CD4-positive, alpha-beta memory T cell (primary cell): ENCODE data around the gene MAFG. TPM values are rescaled to one million over a fixed set of nuclear protein-coding genes. Genes with fewer than 3 reads are reported as not detected.

Experiments
- CTCF ChIA-PET: fragments of 350-600 bp; sonication (Branson Sonifier 250); formaldehyde crosslinking; loops from one replicate; lab custom pipeline; 2021; ENCODE audit warnings: inconsistent platforms; ENCODE audit not compliant: partially characterized antibody; lab: Charles Lee
- POLR2A ChIA-PET: fragments of 350-600 bp; sonication (Branson Sonifier 250); formaldehyde crosslinking; loops from one replicate; lab custom pipeline; 2021; ENCODE audit not compliant: partially characterized antibody; lab: Charles Lee
- DNase-seq, 5 donors: peaks; one replicate each; pipeline versions ENCODE4 v3.0.0 to v3.0.0-alpha.2; 2020 to 2022; ENCODE audit warnings: mixed read lengths in 1 of 5
- H3K27ac ChIP-seq: one replicate; pipeline ENCODE4 v1.7.0; 2013; ENCODE audit warnings: low read depth, low read length
- H3K27me3 ChIP-seq: 2 replicates; pipeline ENCODE4 v1.7.0; 2013; ENCODE audit warnings: mild to moderate bottlenecking, low read length, moderate library complexity; ENCODE audit not compliant: insufficient read depth
- H3K36me3 ChIP-seq: 2 replicates; pipeline ENCODE4 v1.7.0; 2013; ENCODE audit warnings: mild to moderate bottlenecking, low read length, moderate library complexity; ENCODE audit not compliant: insufficient read depth
- H3K4me1 ChIP-seq: 2 replicates; pipeline ENCODE4 v1.7.0; 2013; ENCODE audit warnings: mild to moderate bottlenecking, low read length, moderate library complexity; ENCODE audit not compliant: insufficient read depth
- H3K4me3 ChIP-seq, 2 donors: one replicate each; pipeline ENCODE4 v1.7.0; 2013; ENCODE audit warnings: low read length in 2 of 2, mild to moderate bottlenecking in 1 of 2
- H3K9me3 ChIP-seq, 2 donors: one replicate each; pipeline ENCODE4 v1.7.0; 2013; ENCODE audit warnings: low read length in 2 of 2, control low read depth in 1 of 2; ENCODE audit not compliant: control insufficient read depth in 1 of 2
- H3K27ac Mint-ChIP-seq, 7 donors: one replicate each; pipeline ENCODE4 v1.8.0; 2020 to 2021; ENCODE audit warnings: mixed read lengths in 7 of 7, mild to moderate bottlenecking in 6 of 7, inconsistent platforms in 3 of 7, moderate library complexity in 3 of 7
- H3K27me3 Mint-ChIP-seq, 2 donors: one replicate each; pipeline ENCODE4 v1.8.0; 2020 to 2021; ENCODE audit warnings: mixed read lengths in 2 of 2
- H3K36me3 Mint-ChIP-seq, 2 donors: one replicate each; pipeline ENCODE4 v1.8.0; 2020 to 2021; ENCODE audit warnings: mixed read lengths in 2 of 2, inconsistent platforms in 1 of 2, mild to moderate bottlenecking in 1 of 2
- H3K4me1 Mint-ChIP-seq, 4 donors: one replicate each; pipeline ENCODE4 v1.8.0; 2020 to 2021; ENCODE audit warnings: mixed read lengths in 4 of 4, mild to moderate bottlenecking in 1 of 4
- H3K4me3 Mint-ChIP-seq, 8 donors: one replicate each; pipeline ENCODE4 v1.8.0; 2020 to 2021; ENCODE audit warnings: mixed read lengths in 8 of 8, mild to moderate bottlenecking in 7 of 8, moderate library complexity in 6 of 8, inconsistent platforms in 3 of 8
- H3K9me3 Mint-ChIP-seq, 8 donors: one replicate each; pipeline ENCODE4 v1.8.0; 2020 to 2021; ENCODE audit warnings: mixed read lengths in 8 of 8, mild to moderate bottlenecking in 5 of 8, inconsistent platforms in 3 of 8, moderate library complexity in 1 of 8
- intact Hi-C: fragments of 100-400 bp; cut with micrococcal nuclease; formaldehyde crosslinking; loops from one replicate; pipeline ENCODE4 v1.15.1; 2023
- polyA plus RNA-seq, 2 donors: library from polyadenylated mRNA; unstranded; fragments of 300-500 nt; fragmentation: Illumina TruSeq; gene quantifications; one replicate each; pipeline ENCODE4 v1.2.3, GENCODE V29; 2021
- total RNA-seq, 2 experiments: library from RNA; stranded (reverse); gene quantifications; one replicate each; pipeline ENCODE4 v1.2.3, GENCODE V29; 2021

Gene MAFG
- total and polyA plus RNA-seq, 4 experiments from 2014 or later = 2.1 to 16.3 (median 9.8) TPM

GRCh38 chr17:81910840-81911276, 16.7 kb downstream of the MAFG start:
- peak overlapping the region; percentile 55 for H3K27ac ChIP-seq
- ChIA-PET POLR2A (interaction anchor here (0.9 to 2.8 kb wide), 7 partner anchors 9 to 77 kb away, joined by 3 to 14 read pairs (median 5); partner anchors contain the start of genes ALYREF, ANAPC11, ARHGDIA and MCRIP1), CTCF (no interaction called here)
- peaks cover 2 to 28% (median 8%) of the 10 kb centered on the region in 4 donors for H3K4me1 Mint-ChIP-seq
- peaks cover 16 to 35% of the 10 kb centered on the region in 2 donors for H3K36me3 Mint-ChIP-seq
- peak in 1 of 5 donors; percentile 55 for DNase-seq
- intact Hi-C loops = loop anchor here (1.0 to 2.0 kb wide), 2 partner anchors 20 to 40 kb away; partner anchors contain the start of genes ALYREF, ANAPC11 and ARHGDIA
- no peaks in the 10 kb centered on the region for H3K27me3 ChIP-seq
- H3K27me3 Mint-ChIP-seq = no peaks in the 10 kb centered on the region
- H3K4me1 ChIP-seq = peaks cover 20% of the 10 kb centered on the region
- H3K4me3 Mint-ChIP-seq = peak overlapping the region; percentile 81 to 90 (median 86)
- peak overlapping the region in 1 of 7 donors; percentile 68 for H3K27ac Mint-ChIP-seq
- H3K9me3 Mint-ChIP-seq = no peaks in the 10 kb centered on the region
- no peaks in the 10 kb centered on the region for H3K9me3 ChIP-seq
- H3K36me3 ChIP-seq = peaks cover 58% of the 10 kb centered on the region
- peak overlapping the region; percentile 8 to 70 for H3K4me3 ChIP-seq

GRCh38 chr17:81909966-81910839, 17.3 kb downstream of the MAFG start:
- no peaks in the 10 kb centered on the region for H3K9me3 ChIP-seq
- Mint-ChIP-seq H3K36me3 (peaks cover 9 to 31% of the 10 kb centered on the region in 2 donors), H3K4me3 (peak overlapping the region; percentile 81 to 90 (median 86)), H3K27ac (peak overlapping the region in 5 of 7 donors; percentile 60 to 85 (median 80)), H3K27me3 (no peaks in the 10 kb centered on the region), H3K4me1 (peaks cover 0 to 24% (median 6%) of the 10 kb centered on the region in 4 donors), H3K9me3 (no peaks in the 10 kb centered on the region)
- peak overlapping the region; percentile 55 for H3K27ac ChIP-seq
- H3K36me3 ChIP-seq = peaks cover 52% of the 10 kb centered on the region
- H3K27me3 ChIP-seq = no peaks in the 10 kb centered on the region
- intact Hi-C loops = loop anchor here (2.0 kb wide), 1 partner anchor 39 kb away; the partner anchor contains the start of gene ARHGDIA
- peak overlapping the region; percentile 8 to 70 for H3K4me3 ChIP-seq
- peaks cover 15% of the 10 kb centered on the region for H3K4me1 ChIP-seq
- POLR2A ChIA-PET = interaction anchor here (0.8 to 2.8 kb wide), 6 partner anchors 9 to 57 kb away, joined by 3 to 14 read pairs (median 4); partner anchors contain the start of gene ARHGDIA
- DNase-seq = no peak
- CTCF ChIA-PET = no interaction called here

GRCh38 chr17:81909231-81909630, 18.3 kb downstream of the MAFG start:
- Mint-ChIP-seq H3K9me3 (no peaks in the 10 kb centered on the region), H3K4me1 (peaks cover 0 to 22% (median 6%) of the 10 kb centered on the region in 4 donors), H3K27me3 (no peaks in the 10 kb centered on the region), H3K27ac (no peak overlapping the region), H3K4me3 (peak overlapping the region in 2 of 8 donors; percentile 20 to 54), H3K36me3 (peaks cover 8 to 21% of the 10 kb centered on the region in 2 donors)
- no peak for DNase-seq
- CTCF ChIA-PET = no interaction called here
- Histone ChIP-seq H3K4me3 (no peak overlapping the region), H3K27ac (no peak overlapping the region), H3K27me3 (no peaks in the 10 kb centered on the region), H3K36me3 (peaks cover 42% of the 10 kb centered on the region), H3K4me1 (peaks cover 15% of the 10 kb centered on the region), H3K9me3 (no peaks in the 10 kb centered on the region)
- intact Hi-C loops = no loop called here
- POLR2A ChIA-PET = interaction anchor here (1.8 to 2.8 kb wide), 3 partner anchors 17 to 43 kb away, joined by 4 to 14 read pairs (median 11); partner anchors contain the start of gene ARHGDIA

GRCh38 chr17:81908793-81909192, 18.7 kb downstream of the MAFG start:
- intact Hi-C loops = no loop called here
- H3K4me3 ChIP-seq = no peak overlapping the region
- H3K27ac ChIP-seq = no peak overlapping the region
- Mint-ChIP-seq H3K9me3 (no peaks in the 10 kb centered on the region), H3K4me3 (no peak overlapping the region), H3K27ac (no peak overlapping the region), H3K27me3 (no peaks in the 10 kb centered on the region), H3K4me1 (peaks cover 0 to 22% (median 6%) of the 10 kb centered on the region in 4 donors), H3K36me3 (peaks cover 8 to 20% of the 10 kb centered on the region in 2 donors)
- no peaks in the 10 kb centered on the region for H3K9me3 ChIP-seq
- no peaks in the 10 kb centered on the region for H3K27me3 ChIP-seq
- no peak for DNase-seq
- peaks cover 38% of the 10 kb centered on the region for H3K36me3 ChIP-seq
- peaks cover 15% of the 10 kb centered on the region for H3K4me1 ChIP-seq
- POLR2A ChIA-PET = interaction anchor here (1.8 to 2.8 kb wide), 2 partner anchors 39 to 42 kb away, joined by 4 to 11 read pairs; partner anchors contain the start of gene ARHGDIA
- CTCF ChIA-PET = no interaction called here

GRCh38 chr17:81907219-81908145, 20.1 kb downstream of the MAFG start:
- Mint-ChIP-seq H3K9me3 (no peaks in the 10 kb centered on the region), H3K4me3 (no peak overlapping the region), H3K27ac (no peak overlapping the region), H3K36me3 (peaks cover 0 to 10% of the 10 kb centered on the region in 2 donors), H3K27me3 (no peaks in the 10 kb centered on the region), H3K4me1 (peaks cover 0 to 22% (median 0%) of the 10 kb centered on the region in 4 donors)
- ChIA-PET POLR2A (interaction anchor here (0.8 kb wide), 1 partner anchor 38 kb away, joined by 3 read pairs; no protein-coding TSS in a partner anchor), CTCF (no interaction called here)
- Histone ChIP-seq H3K27me3 (no peaks in the 10 kb centered on the region), H3K9me3 (no peaks in the 10 kb centered on the region), H3K36me3 (peaks cover 24% of the 10 kb centered on the region), H3K4me3 (no peak overlapping the region), H3K27ac (no peak overlapping the region), H3K4me1 (peaks cover 15% of the 10 kb centered on the region)
- intact Hi-C loops = no loop called here
- DNase-seq = no peak

GRCh38 chr17:81906476-81907218, 20.9 kb downstream of the MAFG start:
- no peaks in the 10 kb centered on the region for H3K27me3 Mint-ChIP-seq
- peaks cover 0 to 15% (median 0%) of the 10 kb centered on the region in 4 donors for H3K4me1 Mint-ChIP-seq
- DNase-seq = no peak
- H3K27me3 ChIP-seq = no peaks in the 10 kb centered on the region
- no peaks in the 10 kb centered on the region for H3K9me3 ChIP-seq
- no peak overlapping the region for H3K4me3 Mint-ChIP-seq
- H3K4me3 ChIP-seq = no peak overlapping the region
- no peak overlapping the region for H3K27ac Mint-ChIP-seq
- intact Hi-C loops = no loop called here
- CTCF ChIA-PET = no interaction called here
- H3K36me3 ChIP-seq = peaks cover 17% of the 10 kb centered on the region
- peaks cover 14% of the 10 kb centered on the region for H3K4me1 ChIP-seq
- H3K9me3 Mint-ChIP-seq = no peaks in the 10 kb centered on the region
- POLR2A ChIA-PET = no interaction called here
- H3K36me3 Mint-ChIP-seq = peaks cover 0 to 6% of the 10 kb centered on the region in 2 donors
- H3K27ac ChIP-seq = no peak overlapping the region
